Mucosa of descending colon (tissue), 3 donors: Measurements from ENCODE around the gene HSD17B2. TPM values are rescaled to one million over a fixed set of nuclear protein-coding genes. Genes with fewer than 3 reads are reported as not detected.

ENCODE experiments used
- ATAC-seq: fragments of 200-7000 bp; cut with Tn5 transposase; one replicate; pipeline ENCODE4 v1.9.1; 2020; ENCODE audit warnings: mild to moderate bottlenecking, moderate library complexity
- DNase-seq, 3 donors: peaks; one replicate each; pipeline ENCODE4 v3.0.0-alpha.2; 2020
- H3K36me3 ChIP-seq: fragments of 200-600 bp; one replicate; pipeline ENCODE4 v1.8.0; 2021; ENCODE audit warnings: low read depth, mild to moderate bottlenecking
- H3K4me1 ChIP-seq: fragments of 200-600 bp; one replicate; pipeline ENCODE4 v1.8.0; 2021; ENCODE audit warnings: low read depth, mild to moderate bottlenecking
- H3K4me3 ChIP-seq: fragments of 200-600 bp; one replicate; pipeline ENCODE4 v1.8.0; 2021; ENCODE audit warnings: mild to moderate bottlenecking
- H3K9me3 ChIP-seq: fragments of 200-600 bp; one replicate; pipeline ENCODE4 v1.8.0; 2021; ENCODE audit warnings: mild to moderate bottlenecking
- intact Hi-C, 2 donors: fragments of 100-400 bp; cut with DNase I in 1 of 2; cut with micrococcal nuclease in 1 of 2; formaldehyde crosslinking; loops; one replicate each; pipeline versions ENCODE4 v1.11.0 to v1.11.1; 2022; cut with DNase I, micrococcal nuclease
- total RNA-seq, 3 donors: library from RNA; stranded (reverse); fragmentation: NEBNext Ultra II Directional in 2 of 3; extraction: Animal tissue kit (Norgen Biotek cat#: 25700) in 2 of 3; gene quantifications; one replicate each; pipeline versions ENCODE4 v1.2.1 to v1.2.4, GENCODE V29; 2021 to 2023
- TF ChIP-seq, protein P1 (sequence below): fragments of 200-600 bp; IDR thresholded peaks from one replicate; pipeline ENCODE4 v1.8.0; 2022; ENCODE audit warnings: antibody characterized with exemption, mild to moderate bottlenecking
- donor health status: DM: no; HTN: no; CAD: no; lungs with moderate emphysema.
- donor health status: DM: no; HTN: no; CAD: no.
- donor health status: DM: no; HTN: yes; CAD: no.

The HSD17B2 gene
- total RNA-seq, 3 donors from 2014 or later, result 38.6 to 211 (median 45.5) TPM

DNA sequence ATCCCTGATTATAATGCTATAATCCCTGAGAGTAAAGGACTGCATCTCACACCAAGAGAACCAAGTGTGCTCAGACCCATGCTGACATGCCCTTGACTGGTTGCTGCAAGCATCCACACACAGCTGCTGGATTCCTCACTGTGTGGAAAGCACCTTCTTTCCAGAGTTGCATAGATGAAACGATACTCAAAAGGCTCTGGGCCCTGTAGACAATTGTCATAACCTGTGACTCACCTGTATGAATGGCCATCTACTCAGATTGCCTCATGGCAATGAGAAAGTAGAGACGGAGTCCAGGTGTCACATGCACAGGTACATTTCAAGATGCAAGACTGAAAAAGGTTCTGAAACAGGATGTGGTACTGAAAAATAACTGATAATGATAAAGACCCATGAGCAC, 76.9 kb downstream of the HSD17B2 start:
- intact Hi-C loops, result no loop called here
- no peaks in the 10 kb centered on the region for H3K9me3 ChIP-seq
- TF ChIP-seq, protein P1, sequence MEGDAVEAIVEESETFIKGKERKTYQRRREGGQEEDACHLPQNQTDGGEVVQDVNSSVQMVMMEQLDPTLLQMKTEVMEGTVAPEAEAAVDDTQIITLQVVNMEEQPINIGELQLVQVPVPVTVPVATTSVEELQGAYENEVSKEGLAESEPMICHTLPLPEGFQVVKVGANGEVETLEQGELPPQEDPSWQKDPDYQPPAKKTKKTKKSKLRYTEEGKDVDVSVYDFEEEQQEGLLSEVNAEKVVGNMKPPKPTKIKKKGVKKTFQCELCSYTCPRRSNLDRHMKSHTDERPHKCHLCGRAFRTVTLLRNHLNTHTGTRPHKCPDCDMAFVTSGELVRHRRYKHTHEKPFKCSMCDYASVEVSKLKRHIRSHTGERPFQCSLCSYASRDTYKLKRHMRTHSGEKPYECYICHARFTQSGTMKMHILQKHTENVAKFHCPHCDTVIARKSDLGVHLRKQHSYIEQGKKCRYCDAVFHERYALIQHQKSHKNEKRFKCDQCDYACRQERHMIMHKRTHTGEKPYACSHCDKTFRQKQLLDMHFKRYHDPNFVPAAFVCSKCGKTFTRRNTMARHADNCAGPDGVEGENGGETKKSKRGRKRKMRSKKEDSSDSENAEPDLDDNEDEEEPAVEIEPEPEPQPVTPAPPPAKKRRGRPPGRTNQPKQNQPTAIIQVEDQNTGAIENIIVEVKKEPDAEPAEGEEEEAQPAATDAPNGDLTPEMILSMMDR, result no peak
- ATAC-seq (peak; percentile 31), DNase-seq (no peak)
- no peaks in the 10 kb centered on the region for H3K36me3 ChIP-seq
- H3K4me1 ChIP-seq, result no peaks in the 10 kb centered on the region
- no peak overlapping the region for H3K4me3 ChIP-seq

DNA sequence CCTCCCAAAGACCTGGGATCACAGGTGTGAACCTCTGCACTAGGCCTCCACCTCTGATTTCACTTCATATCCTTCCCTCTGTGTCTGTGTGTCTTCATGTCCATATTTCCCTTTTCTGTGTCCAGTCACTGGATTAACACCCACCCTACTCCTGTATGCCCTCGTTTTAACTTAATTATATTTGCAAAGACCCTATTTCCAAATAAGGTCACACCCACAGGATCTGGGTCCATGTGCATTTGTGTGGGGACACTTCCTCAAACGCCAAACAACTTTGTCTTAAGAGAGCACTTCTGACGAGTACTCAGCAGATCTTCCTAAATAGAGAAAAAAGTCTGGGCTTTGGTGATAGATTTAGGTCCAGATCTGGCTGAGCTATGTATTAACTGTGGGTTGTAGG, 78.7 kb downstream of the HSD17B2 start:
- ATAC-seq (no peak), DNase-seq (no peak)
- intact Hi-C loops, result no loop called here
- Histone ChIP-seq H3K36me3 (no peaks in the 10 kb centered on the region), H3K4me1 (no peaks in the 10 kb centered on the region), H3K4me3 (no peak overlapping the region), H3K9me3 (no peaks in the 10 kb centered on the region)
- TF ChIP-seq, protein P1, result no peak

DNA sequence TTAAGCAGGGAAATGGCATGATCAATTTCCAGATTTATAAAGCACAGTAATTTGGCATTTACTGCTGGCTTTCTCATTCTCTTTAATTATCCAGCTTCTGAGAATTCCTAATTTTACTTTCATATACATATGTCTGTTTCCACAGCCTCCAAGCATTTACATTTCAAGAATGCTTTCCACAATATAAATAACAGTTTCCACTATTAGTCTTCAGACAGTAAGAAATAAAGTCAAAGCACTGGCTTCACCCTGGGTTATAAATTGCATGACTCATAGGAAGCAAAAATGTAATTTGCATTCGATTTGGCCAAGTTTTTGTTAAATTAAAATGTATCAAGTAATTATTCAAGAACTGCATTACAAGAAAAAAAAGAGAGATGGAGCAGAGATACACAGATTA, 81.5 kb downstream of the HSD17B2 start:
- Histone ChIP-seq H3K9me3 (no peaks in the 10 kb centered on the region), H3K36me3 (no peaks in the 10 kb centered on the region), H3K4me1 (no peaks in the 10 kb centered on the region), H3K4me3 (no peak overlapping the region)
- no peak for DNase-seq
- intact Hi-C loops, result no loop called here
- ATAC-seq, result no peak
- TF ChIP-seq, protein P1, result no peak

DNA sequence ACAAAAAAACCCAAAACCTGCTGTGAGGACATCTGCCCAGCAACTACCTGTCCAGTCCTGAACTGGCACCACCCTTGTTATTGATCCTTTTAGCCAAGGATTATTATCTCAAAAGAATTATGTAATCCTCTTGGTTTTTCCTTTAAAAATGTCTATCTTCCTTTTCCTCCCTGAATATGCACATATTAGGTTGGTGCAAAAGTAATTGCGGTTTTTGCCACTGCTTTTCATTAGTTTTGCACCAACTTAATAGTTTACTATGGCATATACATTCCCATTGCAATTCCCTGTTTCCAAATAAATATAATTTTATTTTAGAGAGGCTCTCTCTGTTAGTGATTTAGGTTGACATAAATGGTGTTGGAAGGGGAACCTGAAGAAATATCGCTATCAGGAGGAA, 83.7 kb downstream of the HSD17B2 start:
- Histone ChIP-seq H3K4me3 (no peak overlapping the region), H3K9me3 (no peaks in the 10 kb centered on the region), H3K36me3 (no peaks in the 10 kb centered on the region), H3K4me1 (no peaks in the 10 kb centered on the region)
- TF ChIP-seq, protein P1, result no peak
- intact Hi-C loops, result no loop called here
- ATAC-seq (no peak), DNase-seq (no peak)

DNA sequence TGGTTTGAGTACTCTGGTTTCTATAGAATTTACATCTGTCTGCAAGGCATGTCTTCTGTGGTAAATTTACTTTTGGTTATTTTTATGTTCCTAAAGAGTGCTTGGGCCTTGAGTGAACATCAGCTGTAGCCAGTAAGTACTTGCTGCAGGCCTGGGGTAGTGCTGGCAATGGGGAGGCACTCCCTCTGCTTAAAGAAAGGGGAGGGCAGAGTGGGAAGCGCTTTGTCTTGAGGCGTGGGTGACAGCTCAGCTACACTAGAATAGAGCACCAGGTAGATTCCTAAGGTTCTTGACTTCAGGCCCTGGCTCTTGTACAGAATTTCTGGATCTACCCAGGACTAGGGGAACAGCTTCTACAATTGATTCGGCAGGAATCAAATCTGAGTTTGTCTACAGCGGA, 84.4 kb downstream of the HSD17B2 start:
- ATAC-seq (no peak), DNase-seq (no peak)
- intact Hi-C loops, result no loop called here
- TF ChIP-seq, protein P1, result no peak
- no peak overlapping the region for H3K4me3 ChIP-seq
- no peaks in the 10 kb centered on the region for H3K4me1 ChIP-seq
- H3K36me3 ChIP-seq, result no peaks in the 10 kb centered on the region
- H3K9me3 ChIP-seq, result no peaks in the 10 kb centered on the region

DNA sequence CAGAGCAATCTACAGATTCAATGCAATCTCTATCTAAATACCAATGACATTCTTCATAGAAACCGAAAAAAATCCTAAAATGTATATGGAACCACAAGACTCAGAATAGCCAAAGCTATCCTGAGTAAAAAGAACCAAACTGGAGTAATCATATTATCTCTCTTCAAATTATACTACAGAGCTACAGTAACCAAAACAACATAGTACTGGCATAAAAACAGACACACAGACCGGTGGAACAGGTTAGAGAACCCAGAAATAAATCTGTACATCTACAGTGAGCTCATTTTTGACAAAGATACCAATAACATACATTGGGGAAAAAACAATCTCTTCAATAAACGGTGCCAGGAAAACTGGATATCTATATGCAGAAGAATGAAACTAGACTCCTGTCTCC, 89.6 kb downstream of the HSD17B2 start:
- no peaks in the 10 kb centered on the region for H3K4me1 ChIP-seq
- DNase-seq (no peak), ATAC-seq (no peak)
- TF ChIP-seq, protein P1, result no peak
- no peaks in the 10 kb centered on the region for H3K36me3 ChIP-seq
- intact Hi-C loops, result no loop called here
- no peak overlapping the region for H3K4me3 ChIP-seq
- H3K9me3 ChIP-seq, result no peaks in the 10 kb centered on the region
